AG09309 (cell line): ENCODE measurements around the gene USP13.

Experiments
- DNase-seq: peaks from one replicate; pipeline ENCODE4 v3.0.0-alpha.2; 2010; ENCODE audit warnings: low read depth
- H3K4me3 ChIP-seq: 2 replicates; pipeline ENCODE4 v1.5.1; 2011; ENCODE audit warnings: mild to moderate bottlenecking, low read depth, low read length, moderate library complexity; ENCODE audit not compliant: control insufficient read depth
- TF ChIP-seq, protein P1 (sequence below): IDR thresholded peaks from 2 replicates; pipeline ENCODE4 v1.5.1; 2011; ENCODE audit warnings: mild to moderate bottlenecking, low read depth, low read length, inconsistent platforms; ENCODE audit not compliant: insufficient read depth, control insufficient read depth; ENCODE audit errors: missing control alignments

USP13 gene

DNA sequence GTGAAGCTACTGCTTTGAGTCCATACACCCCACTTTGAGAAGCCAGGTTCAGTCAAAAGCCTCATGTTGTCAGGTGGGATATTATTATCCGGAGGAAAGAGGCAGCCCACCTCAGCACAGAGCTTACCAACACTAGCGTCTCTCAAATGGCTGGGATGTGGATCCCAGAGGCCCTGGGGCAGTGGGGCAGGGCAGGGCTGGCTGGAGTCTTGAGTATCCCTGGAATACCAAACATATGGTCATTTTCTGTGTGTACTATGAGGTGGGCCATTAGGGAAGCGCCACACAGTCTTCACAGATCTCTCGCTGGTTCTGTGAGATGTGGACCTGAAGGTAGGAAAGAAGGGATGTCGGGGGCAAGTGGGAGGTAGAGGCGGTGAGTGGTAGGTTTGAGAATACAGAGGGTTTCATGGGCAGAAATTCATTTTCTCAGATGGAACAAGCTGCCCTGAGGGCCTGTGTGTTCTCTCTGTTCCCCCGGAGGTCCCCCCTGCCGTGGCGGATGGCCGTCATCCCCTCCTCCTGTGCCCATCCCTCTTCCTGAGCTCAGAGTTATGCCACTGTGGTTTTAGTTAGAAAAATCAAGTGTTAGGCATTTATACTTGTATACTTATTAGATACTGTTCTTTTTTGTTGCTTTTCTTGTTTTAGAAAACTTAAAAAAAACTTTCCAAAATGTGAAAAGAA, 66.4 kb downstream of the USP13 start:
- H3K4me3 ChIP-seq, result no peak overlapping the region
- TF ChIP-seq, protein P1, sequence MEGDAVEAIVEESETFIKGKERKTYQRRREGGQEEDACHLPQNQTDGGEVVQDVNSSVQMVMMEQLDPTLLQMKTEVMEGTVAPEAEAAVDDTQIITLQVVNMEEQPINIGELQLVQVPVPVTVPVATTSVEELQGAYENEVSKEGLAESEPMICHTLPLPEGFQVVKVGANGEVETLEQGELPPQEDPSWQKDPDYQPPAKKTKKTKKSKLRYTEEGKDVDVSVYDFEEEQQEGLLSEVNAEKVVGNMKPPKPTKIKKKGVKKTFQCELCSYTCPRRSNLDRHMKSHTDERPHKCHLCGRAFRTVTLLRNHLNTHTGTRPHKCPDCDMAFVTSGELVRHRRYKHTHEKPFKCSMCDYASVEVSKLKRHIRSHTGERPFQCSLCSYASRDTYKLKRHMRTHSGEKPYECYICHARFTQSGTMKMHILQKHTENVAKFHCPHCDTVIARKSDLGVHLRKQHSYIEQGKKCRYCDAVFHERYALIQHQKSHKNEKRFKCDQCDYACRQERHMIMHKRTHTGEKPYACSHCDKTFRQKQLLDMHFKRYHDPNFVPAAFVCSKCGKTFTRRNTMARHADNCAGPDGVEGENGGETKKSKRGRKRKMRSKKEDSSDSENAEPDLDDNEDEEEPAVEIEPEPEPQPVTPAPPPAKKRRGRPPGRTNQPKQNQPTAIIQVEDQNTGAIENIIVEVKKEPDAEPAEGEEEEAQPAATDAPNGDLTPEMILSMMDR, result no peak

DNA sequence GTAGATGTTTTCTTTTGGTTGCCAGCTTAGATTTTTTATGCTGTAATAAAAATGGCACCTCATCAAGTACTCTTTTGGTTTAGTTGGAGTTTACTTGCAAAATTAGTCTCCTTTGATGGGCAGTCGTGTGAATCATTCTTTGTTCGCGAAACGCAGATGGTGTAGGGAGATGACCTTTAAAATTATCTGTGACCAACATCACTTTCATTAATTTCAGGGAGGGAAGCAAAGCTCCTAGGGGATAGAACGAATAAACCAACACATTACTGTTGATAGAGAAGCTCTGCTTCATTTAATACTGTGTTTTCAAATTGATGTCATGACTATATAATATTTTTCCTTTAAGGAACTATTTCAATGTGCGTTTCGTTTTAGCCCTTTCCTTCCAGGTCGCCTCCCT, 67.4 kb downstream of the USP13 start:
- TF ChIP-seq, protein P1, result no peak
- no peak for DNase-seq
- no peak overlapping the region for H3K4me3 ChIP-seq

More for the DNA sequence above, 66.4 kb downstream of the USP13 start:
- no peak for DNase-seq

DNA sequence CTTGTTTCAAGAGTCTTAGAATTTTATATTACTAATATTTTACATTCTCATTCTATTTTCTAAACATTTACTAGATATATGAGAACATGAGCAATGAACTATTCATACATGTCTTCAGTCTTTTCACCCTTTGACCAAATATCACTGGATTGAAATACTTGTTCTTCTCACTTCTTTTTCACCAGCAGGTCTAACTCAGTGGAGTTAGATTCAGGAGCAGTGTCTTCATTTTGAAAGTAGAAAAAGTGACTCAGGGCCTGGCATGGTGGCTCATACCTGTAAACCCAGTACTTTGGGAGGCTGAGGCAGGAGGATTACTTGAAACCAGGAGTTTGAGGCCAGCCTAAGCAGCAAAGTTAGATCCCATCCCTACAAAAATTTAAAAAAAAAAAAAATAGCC, 70.8 kb downstream of the USP13 start:
- DNase-seq, result no peak
- TF ChIP-seq, protein P1, result no peak
- no peak overlapping the region for H3K4me3 ChIP-seq

DNA sequence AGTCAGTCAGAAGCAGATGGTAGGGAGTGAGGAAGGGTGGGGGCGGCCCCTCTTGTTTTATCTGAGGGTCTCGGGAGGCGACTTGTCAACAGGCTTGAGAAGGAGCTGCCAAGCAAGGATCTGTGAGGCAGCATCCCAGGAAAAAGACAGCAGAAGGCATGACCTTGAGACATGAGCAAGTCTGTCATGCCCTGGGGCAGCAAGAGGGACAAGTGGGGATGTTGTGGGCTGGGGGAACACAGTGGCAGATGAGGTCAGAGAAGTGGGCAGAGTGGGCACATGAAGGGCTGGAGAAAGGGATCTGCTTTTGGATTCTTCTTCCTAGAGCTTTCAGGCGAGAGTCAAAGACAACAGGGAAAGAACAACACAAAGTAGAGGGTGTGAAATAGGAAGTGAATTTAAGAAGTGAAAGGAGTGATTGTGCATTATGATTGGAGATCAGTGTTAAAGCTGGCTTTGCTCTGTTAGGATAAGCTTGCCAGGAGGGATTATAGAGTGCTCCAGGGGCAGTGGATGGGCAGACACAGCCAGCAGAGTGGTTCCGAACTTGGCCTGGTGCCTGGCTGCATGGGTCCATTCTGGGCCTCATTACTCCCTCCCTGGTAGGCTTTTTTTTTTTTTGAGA, 73.3 kb downstream of the USP13 start:
- TF ChIP-seq, protein P1, result no peak
- no peak for DNase-seq
- no peak overlapping the region for H3K4me3 ChIP-seq

DNA sequence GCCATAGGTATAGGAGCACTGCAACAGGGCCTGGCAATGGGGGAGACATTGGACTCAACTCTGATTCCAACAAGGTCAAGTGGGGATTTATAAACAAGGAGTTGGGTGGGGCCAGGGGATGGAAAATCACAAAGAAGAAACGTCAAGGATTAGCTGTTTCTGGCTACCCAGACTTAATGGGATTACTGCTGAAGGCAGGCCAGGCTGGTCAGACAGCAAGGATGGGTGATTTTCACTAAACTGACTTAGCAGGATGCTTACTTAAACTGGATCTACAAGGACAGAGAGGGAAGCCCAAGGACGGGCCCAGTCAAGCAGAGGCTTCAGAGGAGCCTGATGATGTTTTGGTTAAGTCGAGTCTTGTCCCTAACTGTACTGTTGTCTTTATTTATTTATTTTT, 76.2 kb downstream of the USP13 start:
- H3K4me3 ChIP-seq, result no peak overlapping the region
- DNase-seq, result no peak
- TF ChIP-seq, protein P1, result no peak

DNA sequence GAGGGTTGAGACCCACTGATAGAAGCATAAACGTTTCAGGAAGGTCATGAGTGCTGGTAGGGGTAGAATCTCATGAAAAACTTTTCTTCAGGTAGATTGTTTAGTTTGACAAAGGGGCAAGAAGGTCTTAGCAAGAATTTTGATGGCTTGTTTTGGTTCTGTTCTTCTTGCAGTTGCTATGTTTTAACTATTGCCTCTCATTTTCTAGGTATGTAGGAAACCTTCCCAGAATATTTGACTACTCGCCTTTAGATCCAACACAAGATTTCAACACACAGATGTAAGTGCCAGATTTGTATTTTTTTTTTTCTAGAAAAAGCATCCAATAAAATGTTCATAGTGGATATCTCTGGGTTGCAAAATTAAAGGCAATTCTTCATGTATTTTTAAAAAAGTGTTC, 77.1 kb downstream of the USP13 start:
- no peak overlapping the region for H3K4me3 ChIP-seq
- no peak for DNase-seq

More for the DNA sequence above, 77.1 kb downstream of the USP13 start:
- TF ChIP-seq, protein P1, result no peak
